ENCODE data around the gene POU3F2.

Gene POU3F2

DNA sequence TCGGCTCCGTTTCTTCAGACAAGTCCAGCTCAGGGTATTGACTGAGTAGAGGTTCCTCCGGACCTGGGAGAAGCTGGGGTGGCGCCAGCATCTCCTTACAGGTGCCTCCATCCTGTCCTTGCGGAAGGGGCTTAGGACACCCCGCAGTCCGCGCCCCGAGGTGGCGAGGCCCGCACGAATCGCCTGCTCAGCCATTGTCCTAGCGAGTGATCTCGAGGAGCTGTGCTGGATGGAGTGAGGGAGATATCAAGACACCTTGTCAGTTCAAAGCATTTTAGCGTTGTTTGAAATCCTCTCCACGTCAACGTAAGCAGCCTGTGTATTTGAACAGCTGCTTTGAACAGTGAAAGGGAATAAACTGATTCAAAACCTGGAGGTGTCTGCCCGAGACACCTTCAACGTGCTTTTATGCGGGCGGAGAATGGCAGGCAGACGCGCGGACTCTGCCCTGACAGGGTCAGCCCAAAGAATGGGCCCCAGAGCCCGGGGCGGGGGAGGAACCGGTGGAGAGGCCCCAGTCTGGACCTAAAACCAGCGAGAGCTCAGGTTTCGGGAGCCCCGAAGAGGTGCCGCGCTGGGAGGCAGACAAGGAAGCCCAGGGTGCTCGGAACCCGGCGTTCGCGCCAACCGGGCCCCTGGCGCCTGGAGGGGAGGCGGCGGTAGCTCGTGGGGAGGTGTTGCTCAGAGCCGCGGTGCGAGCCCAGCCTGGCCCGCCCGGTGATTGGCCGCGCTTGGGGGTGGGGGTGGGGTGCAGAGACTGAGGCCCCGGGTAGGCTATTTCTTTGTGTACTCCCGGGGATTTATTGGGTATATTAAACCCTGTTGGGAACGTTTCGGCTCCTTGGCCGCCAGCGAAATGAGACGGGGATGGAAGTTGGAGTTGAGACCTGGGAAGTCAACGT lies 3.1 kb upstream of the POU3F2 start:
- DNase-seq: no peak

DNA sequence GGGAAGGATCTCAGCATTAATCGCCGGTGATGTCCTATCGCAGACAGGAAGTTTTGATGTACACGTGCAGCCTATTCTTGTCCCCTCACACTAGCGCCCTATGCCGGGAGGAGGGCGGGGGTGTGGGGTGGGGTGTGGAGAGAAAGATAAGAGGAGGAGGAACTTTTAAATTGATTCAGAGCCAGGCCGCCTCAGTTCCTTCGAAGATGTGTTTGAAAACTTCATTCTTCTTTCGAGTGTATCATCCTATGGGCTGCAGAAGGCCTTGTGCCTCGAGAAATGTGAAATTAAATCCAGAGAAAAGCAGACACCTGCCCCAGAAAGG lies 2.5 kb upstream of the POU3F2 start:
- no peak for DNase-seq

DNA sequence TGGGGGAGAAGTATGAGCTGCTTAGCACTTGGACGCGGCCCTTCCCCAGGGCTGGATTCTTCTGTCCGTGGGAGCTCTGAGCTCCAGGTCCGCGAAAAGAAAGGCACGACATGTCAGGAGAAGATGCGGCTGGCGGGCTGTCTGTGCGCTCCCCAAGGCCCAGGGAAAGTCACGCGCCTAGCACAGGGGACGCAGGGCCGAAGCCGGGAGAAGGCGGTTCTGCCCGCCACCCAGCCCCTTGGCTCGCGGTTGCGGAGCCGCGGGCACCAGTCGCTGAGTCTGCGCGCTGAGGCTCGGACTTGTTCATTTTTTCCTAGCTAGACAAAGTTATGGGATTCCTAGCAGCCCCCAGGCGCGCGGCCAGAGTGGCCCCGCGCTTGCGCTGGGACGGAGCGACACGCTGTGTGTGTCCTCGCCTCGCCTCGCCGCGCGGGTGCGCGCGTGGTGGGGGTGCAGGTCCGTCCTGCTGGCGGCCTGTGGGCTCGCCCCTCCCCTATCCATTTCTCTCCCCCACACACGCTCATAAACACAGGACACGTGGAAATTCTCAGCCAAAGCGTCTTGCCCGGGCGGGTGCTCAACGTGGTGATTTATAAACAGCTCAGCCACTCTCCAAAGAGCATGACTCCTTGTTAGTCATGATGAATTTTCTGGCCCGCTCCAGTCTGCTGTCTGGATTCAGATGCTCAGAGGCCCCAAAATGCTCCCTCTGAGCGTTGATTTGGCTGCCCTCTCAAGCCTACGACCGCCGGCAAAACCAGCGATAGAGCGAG lies 1.9 kb upstream of the POU3F2 start:
- no peak for DNase-seq

DNA sequence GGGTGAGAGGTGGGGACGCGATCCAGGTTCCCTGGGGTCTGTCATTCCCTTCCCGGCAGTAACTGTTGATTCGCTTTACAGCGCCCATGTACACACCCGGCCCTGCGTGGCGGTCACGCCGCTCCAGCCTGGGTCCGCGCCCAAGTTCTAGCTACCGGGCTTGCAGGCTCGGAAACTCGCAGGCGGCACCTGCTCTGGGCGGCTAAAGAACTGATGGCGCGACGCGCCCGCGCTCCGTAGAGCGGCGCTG lies 1.4 kb upstream of the POU3F2 start:
- DNase-seq: no peak

DNA sequence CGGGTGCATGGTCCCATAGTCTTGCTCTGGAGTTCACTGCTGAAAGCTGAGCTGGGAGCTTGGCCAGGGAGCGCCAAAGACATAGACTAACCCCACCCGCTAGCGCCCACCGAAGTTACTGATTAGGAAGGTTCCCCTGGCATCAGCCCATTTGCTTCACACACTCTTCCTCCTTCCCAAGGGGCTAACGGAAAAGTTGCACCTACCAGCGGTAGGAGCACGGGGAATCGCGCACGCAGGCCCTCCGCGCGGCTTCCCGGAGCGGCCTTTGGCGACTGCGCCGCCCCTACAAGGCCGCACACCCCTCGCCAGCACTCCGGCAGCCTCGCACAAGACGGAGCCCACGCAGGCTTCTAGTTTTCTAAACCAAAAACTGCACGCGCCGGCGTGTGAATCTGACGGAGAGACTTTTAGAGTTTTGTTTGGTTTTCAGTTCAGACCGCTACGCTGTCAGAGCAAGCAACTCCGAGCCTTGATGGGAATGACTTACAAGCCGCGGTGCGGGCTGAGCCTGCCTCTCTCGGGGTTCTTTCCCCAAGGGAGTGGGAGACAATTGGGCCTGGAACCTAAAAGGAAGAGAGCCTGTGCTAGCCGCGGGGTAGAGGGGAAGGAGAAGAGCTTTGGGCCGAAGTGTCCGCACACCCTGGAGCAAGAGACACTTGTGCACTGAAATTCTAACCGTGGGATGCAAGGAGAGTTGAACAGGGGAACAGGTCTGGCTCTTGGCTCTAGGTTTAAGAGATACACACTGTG lies 891 bp upstream of the POU3F2 start:
- no peak for DNase-seq

DNA sequence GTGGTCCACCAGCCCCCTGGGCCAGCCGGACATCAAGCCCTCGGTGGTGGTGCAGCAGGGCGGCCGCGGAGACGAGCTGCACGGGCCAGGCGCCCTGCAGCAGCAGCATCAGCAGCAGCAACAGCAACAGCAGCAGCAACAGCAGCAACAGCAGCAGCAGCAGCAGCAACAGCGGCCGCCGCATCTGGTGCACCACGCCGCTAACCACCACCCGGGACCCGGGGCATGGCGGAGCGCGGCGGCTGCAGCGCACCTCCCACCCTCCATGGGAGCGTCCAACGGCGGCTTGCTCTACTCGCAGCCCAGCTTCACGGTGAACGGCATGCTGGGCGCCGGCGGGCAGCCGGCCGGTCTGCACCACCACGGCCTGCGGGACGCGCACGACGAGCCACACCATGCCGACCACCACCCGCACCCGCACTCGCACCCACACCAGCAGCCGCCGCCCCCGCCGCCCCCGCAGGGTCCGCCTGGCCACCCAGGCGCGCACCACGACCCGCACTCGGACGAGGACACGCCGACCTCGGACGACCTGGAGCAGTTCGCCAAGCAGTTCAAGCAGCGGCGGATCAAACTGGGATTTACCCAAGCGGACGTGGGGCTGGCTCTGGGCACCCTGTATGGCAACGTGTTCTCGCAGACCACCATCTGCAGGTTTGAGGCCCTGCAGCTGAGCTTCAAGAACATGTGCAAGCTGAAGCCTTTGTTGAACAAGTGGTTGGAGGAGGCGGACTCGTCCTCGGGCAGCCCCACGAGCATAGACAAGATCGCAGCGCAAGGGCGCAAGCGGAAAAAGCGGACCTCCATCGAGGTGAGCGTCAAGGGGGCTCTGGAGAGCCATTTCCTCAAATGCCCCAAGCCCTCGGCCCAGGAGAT lies 1.0 kb downstream of the POU3F2 start:
- no peak for DNase-seq

DNA sequence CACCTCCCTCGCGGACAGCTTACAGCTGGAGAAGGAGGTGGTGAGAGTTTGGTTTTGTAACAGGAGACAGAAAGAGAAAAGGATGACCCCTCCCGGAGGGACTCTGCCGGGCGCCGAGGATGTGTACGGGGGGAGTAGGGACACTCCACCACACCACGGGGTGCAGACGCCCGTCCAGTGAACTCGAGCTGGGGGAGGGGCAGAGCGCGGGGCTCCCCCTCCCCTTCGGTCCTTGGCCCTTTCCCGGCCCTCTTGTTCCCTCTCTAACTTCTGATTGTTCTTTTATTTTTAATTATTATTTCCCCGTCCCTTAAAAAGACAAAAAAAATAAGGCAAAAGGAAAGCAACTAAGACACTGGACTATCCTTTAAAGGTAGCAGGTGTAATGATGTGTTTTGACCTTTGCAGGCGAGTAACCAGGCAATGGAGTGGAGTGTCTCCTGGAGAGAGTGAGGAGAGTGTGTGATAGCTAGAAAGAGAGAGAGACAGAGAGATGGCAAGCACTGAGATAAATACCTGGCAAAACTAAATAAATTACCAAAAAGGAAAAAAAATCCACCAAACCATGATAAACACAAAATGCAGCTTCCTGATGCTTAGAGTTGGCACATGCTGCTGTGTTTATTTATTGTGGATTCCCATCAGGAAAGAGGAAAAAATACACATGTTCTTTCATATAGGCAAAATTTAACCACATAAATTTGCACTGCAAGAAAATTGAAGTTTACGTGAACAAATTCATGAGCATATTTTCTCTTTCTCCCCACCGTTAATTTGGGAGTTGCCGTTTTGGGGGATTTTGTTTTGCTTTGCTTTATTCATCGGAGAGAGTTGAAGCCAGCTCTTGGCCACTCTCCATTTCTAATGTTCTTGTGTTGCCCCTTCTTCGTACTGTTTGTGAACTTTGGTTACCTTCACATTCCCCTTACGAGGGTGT lies 1.9 kb downstream of the POU3F2 start:
- no peak for DNase-seq

DNA sequence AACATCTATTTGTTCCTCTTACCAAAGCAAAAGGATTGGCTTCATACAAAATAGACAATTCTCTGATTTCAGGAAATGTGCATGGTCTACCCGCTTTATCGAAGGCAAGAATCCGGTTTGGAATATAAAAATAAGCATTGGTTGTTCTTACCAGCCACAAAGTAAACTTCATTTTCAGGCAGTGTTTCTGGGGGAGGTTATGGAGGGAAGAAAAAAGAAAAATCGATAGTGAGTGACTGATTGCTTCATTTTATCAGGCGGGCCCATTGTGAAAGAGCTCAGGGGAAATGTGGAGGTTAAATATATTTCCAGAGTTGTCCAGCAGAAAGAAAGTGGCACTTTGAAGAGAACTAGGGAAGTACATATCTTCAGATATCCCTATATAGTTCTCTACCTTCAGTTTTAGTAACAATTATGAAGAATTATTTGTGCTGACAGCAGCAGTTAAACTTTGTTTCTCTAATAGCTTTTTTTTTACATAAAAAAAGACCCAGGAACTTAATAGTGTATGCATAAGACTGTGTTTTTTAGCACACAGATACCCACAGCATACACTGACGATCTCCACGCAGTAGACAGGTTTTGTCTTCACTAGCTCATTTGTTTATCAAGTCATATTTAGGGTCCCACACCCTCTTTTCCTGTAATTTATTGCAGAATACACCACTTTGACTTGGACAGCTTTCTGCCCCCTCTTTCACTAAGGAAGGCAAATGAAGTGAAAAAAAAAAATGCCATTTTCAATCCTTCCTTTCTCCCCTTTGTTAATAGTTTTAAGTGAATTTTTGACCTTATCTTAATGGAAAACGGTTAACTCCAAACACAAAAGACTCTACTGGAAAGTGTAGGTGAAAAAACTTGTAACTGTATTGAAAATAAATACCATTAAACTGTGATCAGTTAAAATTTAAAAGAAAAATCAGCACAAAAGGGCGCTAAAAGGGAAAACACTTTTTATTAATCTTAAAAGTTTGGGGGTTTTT lies 2.9 kb downstream of the POU3F2 start:
- DNase-seq: no peak

DNA sequence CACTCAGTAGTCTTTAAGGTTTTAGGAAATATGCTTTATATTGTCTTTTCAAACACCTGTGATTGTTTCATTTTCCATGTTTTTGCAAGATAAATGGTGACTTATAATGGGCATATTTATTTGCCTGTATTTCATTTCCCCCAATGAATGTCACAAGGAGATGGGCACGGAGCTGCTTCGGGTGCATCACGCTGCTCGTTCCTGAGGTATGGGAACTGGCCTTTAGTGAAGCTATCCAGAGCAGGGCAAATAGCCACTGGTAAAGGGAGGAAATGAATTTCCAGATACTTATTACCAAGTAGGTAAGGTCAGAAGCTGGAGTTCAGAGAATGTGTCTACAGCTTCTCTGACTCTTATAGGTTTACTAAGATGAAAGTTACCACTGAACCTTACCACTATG lies 3.7 kb downstream of the POU3F2 start:
- DNase-seq: no peak

DNA sequence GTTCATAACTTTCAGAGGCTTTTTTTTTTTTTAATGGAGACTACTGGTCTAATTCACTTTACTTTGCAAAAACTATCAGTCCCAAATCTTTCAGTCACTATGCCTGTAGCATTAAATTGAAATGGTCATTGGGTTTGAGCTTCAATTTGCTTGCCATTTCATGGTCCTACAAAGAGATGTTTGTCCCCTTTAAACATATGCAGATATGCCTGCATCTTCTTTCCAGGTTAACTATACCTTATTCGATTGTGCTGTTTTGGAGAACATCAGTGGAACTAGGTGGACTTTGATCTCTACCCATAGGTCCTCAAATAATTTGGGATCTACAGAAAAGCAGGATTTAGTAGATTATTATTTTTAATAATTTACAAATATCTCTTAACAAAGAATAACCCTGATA lies 4.6 kb downstream of the POU3F2 start:
- DNase-seq: no peak

DNA sequence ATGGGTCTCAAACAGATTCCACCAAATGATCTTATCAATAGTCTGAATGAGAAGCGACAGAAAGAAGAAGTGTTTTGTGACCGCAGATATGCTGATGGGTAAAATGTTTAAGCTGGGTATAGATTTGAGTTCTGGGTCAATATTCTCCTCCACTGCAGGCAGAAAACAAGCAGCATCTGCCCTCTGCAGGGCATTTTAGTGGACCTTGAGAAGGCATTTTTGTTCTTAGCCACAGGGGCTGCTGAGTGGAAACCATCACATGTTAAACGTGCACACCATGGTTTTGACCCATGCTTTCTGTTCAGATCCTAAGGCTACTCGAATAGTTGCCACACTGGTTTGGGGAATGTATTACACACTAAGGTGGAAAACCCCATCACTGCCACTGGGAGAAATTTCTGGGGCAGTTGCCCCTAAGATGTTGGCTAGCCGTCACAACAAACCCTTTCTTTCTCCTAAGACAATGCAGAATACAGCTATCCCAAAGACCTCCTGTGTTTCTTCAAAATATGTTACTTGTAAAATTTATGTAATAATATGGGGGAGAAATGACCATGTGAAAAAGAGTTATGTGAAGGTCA lies 5.5 kb downstream of the POU3F2 start:
- DNase-seq: no peak

DNA sequence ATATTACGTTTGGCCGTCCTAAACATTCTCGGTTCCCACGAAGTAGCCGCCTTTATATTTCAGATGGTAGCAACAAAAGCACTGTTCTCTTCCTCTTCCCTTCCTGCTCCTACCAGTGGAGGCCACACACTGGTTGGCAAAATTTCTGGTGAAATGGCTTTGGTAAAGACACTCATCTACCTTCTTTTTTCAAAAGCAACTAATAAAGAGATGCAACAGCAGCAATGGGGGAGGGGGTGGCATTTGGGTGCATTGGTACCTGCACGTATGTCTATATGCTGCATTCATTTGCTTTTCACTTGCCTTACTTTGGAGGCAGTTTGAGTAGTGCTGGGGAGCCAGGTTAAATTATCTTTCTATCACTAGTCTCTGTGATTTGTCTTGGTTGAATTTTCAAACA lies 6.0 kb downstream of the POU3F2 start:
- no peak for DNase-seq

DNA sequence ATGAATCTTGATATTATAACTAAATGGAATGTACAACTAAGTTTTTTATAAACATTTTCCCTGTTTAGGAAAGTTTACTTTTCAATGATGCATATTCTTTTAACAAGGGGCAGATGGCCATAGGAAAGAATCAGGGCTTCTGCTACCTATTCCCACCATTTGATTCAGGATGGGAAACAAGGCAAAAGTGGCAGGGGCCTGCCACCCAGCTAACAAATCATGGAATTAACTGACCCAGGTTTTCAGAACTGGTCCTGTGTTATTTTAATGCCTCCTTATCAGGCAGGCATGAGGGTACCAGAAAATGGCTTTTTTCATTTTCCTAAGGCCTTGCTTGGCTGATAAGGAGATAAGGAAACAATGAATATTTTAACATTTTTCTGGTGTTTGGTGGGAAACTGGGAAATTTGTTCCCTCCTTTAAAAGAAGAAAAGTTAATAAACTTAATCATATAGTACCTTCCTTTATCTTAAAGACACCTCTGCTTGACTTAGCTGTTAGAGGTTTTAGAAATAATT lies 6.7 kb downstream of the POU3F2 start:
- DNase-seq: no peak

DNA sequence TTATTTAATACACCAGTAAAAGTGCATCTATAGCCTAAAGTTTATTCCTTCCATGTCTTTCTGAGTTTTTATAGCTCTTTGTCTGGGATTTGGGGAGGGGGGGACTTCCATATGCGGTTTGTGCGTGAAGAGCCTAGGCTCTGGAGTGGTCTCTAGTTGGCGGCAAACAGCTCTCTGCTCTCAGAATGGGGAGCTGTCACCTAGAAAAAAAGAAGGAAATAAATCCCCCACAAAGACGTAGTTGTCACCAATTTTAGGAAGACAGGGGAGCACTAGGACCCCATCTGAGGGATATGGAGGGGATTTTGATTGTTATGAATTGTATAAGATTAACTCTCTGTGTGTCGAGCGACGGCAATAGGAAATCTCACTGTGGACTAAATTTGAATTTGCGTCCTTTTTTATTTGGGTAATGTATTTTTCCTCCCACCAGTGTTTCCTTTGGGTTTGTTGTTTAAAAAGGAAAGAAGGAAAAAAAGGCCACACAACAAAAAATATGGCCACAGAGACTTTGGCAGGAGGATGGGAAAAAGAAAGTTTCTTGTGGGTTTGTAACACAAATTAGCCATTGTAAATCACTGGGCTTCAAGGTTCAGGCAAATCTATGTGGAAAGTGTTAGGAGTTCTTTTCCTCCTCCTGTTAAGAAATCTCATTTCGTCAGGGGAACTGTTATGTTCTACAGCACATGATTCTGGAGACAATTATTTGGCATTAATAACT lies 7.4 kb downstream of the POU3F2 start:
- no peak for DNase-seq

DNA sequence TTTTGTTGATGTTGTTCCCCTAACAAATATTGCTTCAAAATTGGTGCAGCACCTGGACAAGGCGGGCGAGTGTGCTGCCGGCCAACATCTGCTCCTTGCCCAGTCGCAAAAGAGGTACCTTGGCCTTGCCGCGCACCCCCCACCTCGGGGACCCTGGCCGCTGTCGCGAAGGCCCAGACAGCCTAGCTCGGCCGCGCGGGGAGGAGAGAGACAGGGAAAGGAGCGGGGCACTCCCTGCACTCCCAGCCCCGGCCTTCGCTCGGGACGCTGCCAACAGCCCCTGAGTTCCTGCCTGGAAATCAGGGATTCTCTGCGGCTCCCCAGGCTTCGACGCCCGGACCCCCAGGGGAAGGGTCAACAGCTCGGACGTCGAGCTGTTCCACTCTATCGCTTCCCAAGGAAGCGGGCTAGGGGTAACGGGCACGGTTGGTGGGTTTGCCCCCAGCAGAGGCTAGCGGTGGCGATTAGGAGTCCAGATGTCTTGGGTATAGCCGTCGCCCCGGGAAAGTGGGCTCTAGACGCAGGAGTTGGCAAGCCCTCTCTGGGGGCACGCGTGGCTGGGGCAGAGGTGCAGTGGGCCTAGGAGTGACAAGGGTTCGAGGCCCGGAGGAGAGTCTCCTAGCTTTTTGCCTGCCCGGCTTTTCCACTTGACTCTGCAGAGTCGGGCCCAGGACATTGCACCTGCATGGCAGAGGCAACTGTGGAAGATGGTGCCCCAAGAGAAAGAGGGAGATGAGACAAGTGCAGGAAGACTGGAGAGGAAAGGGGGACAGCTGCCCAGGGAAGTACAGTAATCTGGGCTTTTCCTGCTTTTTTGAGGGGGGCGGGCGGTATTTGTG lies 8.2 kb downstream of the POU3F2 start:
- no peak for DNase-seq

DNA sequence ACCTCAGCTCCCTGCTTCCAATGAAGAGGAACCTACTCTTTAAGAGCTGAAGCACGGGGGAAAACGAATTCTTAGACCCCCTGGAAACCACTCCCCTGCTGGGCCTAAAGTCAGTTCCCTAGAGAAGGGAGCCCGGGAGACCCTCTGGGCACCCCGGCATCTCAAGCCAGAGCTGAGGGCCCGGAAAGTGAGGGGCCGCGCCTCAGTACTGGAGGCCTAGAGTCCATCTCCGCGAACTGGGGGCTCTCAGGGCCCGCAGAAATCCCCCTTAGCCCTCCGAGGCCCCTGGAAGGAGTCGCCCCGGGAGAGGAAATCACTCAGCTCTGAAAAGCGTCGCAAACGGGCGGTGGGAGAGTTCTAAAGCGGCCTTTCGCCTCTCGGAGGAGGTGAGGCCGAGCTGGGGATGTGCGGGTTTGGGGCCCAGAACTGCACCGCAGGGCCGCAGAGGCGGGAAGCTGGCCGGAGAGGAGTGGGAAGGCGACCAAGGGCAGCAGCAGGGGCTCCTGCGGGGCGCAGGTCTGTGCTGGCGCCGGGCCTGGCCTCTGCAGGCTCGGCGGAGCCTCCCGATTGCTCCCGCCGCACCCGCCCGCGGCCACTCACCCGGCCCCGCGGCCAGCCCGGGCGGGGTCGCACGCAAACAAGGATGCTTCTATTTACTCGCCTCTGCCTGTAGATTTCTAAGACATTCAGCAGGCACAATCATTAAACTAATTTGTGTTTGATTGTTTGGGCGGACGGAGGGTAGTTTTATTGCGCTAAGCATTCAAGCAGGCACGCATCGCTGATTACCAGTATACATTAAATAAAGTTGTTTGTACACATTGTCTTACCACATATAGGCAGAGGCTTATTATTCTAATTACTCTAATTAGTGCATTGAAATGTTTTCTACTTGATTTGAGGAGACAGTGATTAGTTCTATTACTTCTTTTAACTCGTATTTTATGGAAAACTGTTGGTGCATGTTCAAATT lies 9.2 kb downstream of the POU3F2 start:
- no peak for DNase-seq
